G401 (cell line): ENCODE results near the gene CAMSAP1. TPM values are rescaled to one million over a fixed set of nuclear protein-coding genes. Genes with fewer than 3 reads are reported as not detected.

Experiments used
- DNase-seq: peaks from one replicate; pipeline ENCODE4 v3.0.0-alpha.2; 2015; ENCODE audit warnings: low spot score
- in situ Hi-C: cut with HindIII; loops from 2 replicates; pipeline ENCODE4 v1.10.0; 2016; ENCODE audit warnings: low sequenced_read_pairs, mixed read lengths
- total RNA-seq: library from RNA; depleted of rRNA; stranded (reverse); fragments of >200 nt; shearing (Covaris generic); gene quantifications from 2 replicates; pipeline ENCODE4 v1.2.3, GENCODE V29; 2014

The CAMSAP1 gene
- total RNA-seq, 1 experiment from 2014 or later: 19.7 TPM

DNA sequence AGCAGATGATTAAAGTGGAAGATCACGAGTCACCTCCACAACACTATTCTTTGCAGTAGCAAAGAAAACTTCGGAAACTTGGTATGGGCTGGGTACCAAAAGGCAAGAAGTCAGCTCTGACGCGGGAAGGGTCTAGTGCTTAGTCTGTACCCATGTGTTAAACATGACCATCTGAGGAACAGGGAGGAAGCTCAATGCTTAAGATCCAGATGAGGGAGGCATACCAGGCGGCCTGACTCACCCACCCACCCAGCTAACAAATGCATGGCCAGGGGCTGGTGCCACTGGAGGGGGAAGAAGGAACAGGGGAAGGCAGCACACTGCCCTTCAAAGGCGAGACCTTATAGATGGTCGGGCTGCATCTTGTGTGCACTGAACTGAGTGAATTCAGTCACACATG, 41.8 kb downstream of the CAMSAP1 start:
- no peak for DNase-seq
- in situ Hi-C loops: no loop called here

DNA sequence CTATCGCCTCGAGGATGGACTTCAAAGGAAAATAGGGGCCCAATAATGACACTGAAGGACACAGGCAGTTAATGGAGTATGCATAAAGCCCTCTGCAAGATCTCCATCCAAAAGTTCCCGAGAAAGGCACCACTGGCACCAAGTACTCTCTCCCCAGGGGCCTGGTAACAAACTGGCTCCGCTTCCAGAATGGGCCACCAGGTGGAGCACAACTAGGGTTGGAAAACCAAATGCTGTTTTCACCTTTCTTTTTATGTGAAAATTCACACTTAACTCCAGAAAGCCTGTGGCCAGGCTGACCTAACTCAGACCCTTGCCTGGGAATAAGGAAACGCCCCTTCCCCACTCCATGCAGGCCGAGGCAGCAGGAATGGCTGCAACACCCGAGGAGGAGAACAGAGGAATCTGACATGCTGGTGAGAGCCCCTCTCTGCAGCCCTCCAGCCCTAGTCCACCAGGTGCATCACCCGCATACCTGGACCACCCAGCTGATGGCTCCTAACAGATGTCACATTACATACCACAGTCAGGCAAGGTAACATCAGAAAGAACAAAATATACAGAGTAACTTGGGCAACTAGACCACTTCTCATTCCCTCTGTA, 42.8 kb downstream of the CAMSAP1 start:
- DNase-seq: peak; percentile 77
- in situ Hi-C loops: no loop called here

DNA sequence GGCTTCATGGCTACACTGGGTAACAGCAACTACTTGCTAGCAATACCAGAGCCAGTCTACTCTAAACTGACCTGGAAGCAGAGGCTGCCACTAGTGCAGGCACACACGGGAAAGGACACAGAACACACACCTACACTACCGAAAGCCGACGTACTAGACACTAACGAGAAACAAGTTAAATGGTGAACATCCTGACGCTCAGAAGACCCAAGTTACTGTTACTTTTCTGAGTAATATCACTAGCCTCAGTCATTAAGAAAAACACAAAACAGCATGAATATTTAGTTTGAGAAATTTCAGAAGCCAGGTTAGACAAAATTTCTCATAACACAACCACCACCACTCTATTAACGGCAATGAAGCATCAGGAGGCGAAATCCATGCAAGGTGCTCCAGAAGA, 44.5 kb downstream of the CAMSAP1 start:
- DNase-seq: no peak
- in situ Hi-C loops: no loop called here

DNA sequence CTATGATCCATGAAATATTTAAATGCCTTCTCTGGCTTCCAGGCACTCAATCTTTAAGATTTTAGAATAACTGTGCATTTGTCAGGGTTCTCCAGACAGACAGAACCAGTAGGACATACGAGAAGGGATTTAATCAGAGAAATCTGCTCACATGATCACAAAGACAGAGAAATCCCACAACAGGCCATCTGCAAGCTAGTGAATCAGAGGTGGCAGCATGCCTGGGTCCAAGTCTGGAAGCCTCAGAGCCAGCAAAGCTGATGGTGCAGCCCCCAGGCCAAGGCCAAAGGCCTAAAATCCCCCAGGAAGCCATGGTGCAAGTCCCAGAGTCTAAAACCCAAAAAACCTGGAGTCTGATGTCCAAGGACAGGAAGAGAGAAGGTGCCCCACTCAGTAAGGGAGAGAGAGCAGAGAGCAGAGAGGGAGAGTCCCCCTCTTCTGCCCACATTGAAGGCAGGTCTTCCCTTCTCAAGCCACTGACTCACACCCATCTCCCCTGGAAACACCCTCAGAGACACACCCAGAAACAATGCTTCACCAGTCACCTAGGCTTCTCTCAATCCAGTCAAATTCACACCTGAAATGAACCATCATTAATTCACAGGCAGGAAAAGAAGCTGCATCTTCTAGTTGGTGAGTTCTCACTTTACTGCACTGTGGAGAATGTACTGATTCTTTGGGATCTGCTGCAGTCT, 48.7 kb downstream of the CAMSAP1 start:
- no peak for DNase-seq
- in situ Hi-C loops: no loop called here

DNA sequence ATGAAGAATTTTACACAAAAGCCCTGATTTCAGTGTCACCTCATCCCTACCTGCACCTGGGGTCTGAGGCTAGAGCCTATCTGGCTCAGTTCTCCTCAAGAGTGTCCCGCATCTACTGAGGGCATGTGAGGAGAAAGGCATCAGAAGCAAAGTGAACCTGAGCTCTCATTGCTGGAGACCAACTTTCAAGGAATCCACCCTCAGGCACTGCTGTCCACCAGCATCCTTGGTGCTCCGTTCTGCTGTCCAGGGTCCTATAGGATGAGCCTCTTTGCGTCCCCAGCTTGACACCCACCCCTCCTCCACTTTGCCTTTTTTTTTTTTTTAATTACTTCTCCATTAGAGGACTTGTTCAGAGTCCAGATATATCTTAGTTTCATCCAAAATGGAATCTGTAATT, 49.5 kb downstream of the CAMSAP1 start:
- no peak for DNase-seq
- in situ Hi-C loops: no loop called here

DNA sequence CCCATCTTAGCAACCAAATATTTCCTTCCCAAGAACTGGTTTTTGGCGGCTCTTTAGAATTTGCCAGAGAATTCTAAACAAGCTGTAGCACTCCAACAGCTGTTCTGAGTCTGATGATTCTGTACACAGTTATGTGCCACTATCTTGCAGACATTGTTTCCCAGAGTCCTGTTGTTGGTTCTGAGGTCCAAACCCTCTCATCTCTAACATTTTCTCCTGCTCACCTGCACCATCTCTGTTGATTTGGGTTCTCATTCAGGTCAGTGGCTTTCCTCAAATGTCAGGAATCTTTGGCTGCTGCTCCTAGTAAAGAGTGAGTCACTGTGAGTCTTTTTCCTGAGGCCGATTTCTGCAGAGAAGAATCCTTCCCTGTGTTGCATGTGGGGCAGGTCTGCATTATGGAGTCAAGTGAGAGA, 50.0 kb downstream of the CAMSAP1 start:
- DNase-seq: no peak
- in situ Hi-C loops: no loop called here

DNA sequence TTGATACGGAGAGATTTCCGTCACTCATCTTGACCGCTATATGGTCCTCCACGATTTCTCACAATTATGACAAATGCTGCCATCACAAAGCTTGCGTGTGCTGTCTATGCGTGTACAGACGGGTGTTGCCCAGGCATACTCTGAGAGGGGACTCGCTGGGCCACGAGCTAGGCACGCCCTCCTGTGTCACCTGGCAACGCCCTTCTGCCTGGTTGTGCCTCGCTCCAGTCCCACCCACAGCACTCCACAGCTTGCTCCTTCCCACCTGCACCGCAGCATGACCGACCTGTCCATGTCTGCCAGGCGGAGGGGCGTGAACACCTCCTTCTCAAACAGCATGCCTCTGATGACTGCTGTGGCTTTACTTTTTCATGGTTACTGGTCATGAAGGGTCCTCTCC, 55.6 kb downstream of the CAMSAP1 start:
- DNase-seq: no peak
- in situ Hi-C loops: no loop called here

DNA sequence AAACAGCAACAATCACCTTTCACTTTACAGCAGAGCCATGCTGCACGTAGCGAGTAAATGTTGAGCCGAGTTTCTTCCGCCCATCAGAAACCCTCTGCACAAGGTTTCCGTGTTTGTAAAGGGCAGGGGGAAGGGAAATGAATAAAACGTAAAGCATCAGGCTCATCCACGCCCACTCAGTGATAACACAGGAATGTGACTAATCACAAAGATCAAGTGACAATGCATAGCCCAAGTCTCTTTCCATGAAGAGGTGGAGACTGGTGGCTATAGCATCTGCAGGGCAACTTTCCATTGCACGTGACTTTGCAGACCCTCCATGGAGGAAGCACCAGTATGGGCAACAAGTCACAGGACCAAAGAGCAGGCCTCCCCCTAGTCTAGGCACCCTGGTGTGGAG, 56.6 kb downstream of the CAMSAP1 start:
- in situ Hi-C loops: no loop called here
- no peak for DNase-seq

DNA sequence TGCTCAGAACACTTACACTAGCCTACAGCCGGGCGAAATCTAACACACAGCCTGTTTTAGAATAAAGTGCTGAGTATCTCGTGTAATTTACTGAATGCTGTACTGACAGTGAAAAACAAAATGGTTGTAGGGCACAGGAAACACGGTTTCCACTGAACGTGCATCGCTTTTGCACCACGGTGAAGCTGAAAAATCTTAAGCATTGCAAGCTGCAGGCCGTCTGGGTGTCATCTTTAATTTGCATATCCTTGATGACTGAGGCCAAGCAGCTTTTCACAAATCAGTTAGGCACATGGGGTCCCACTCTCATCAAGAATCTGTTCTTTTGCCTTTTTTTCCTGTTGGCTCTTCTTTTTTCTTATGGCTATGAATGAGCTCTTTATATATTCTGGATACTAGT, 58.2 kb downstream of the CAMSAP1 start:
- no peak for DNase-seq
- in situ Hi-C loops: no loop called here

DNA sequence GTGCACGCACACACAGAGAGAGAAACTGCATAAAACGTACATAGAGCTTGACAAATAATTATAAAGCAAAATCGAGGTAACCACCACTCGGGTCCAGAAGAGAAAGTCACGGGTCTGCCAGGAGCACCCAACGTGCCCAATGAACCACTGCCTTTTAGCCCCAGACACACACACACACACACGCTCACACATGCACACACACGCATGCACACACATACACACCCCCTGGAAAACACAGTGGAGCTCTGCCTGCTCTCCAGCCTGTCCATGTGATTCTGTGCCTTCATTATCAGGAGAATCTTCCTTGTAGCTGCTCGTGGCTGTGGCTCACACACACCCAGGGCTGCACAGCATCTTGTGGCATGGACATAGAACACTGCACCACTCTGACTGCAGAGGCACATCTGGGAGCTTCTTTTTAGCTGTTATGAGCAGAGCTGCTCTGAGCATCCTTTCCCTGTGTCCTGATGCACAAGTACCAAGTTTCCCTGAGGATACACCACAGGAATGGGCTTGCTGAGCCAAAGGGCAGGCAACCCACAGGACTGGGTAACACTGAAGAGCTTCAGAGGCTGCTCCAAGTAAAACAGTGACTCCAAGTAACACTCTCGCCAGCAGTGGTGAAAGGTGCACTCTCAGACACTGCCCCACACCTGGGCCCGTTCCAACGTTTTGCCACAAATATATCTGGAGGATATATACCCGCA, 58.9 kb downstream of the CAMSAP1 start:
- in situ Hi-C loops: no loop called here
- no peak for DNase-seq

DNA sequence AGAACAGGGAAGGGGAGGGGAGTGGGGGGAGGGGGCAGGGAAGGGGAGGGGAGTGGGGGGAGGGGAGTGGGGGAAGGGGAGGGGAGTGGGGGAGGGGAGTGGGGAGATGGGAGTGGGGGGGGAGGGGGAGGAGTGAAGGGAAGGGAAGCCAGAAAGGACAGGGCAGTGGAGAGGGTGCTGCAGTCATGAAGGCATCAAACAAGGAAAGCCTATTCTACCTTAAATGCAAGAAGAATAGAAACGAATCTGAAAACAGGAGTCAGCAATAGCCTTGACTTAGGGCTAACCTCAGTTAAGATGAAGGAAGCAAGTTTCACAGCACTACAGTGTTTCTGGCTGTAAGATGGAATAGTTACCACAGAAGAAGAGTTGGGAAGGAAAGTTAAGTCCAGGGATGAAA, 59.5 kb downstream of the CAMSAP1 start:
- no peak for DNase-seq
- in situ Hi-C loops: no loop called here

DNA sequence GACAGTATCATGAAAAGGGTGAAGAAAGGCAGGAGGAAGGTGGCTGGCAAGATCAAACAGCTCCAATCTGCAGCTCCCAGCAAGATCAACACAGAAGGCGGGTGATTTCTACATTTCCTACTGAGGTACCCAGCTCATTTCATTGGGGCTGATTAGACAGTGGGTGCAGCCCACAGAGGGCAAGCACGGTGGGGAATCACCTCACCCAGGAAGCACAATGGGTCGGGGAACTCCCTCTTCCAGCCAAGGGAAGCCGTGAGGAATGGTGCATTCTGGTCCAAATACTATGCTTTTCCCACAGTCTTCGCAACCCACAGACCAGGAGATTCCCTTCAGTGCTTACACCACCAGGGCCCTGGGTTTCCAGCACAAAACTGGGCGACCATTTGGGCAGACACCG, 66.8 kb downstream of the CAMSAP1 start:
- no peak for DNase-seq
- in situ Hi-C loops: no loop called here

DNA sequence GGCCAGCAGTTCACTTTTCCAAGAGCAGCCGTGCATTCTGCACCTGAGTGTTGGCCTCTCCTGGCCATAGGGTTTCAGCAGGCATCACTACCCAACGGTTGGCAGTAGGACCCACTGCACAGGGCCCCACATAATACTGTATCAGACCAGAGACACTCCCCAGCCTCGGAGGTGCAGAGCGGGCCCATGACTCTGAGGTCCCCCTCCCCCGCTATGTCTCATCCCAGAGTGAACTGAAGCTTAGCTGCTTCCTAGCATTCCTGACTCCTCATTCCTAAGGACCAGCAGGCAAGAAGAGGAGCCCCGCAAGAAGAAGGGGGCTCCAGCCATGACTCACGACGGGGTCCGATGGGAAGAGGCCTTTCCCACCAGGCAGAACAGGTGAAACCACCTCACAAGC, 67.2 kb downstream of the CAMSAP1 start:
- in situ Hi-C loops: no loop called here
- DNase-seq: no peak

DNA sequence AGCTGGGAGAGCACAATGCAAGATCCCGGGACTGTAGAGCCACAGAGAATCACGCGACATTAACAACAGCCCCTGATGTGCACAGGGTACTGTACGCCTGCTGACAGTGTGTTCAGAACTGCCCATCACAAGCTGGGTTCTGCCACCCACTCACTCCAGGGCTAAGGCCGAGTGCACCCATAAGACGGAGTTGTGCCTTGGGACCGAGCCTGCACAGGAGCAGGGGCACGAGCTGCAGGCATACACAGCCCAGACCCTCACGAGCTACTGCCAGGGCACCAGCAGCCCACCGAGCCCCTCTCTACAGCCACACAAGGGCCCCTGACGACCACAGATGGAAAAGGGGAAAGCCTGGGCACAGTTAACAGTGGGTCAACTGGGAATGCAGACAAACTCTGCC, 67.8 kb downstream of the CAMSAP1 start:
- no peak for DNase-seq
- in situ Hi-C loops: no loop called here

DNA sequence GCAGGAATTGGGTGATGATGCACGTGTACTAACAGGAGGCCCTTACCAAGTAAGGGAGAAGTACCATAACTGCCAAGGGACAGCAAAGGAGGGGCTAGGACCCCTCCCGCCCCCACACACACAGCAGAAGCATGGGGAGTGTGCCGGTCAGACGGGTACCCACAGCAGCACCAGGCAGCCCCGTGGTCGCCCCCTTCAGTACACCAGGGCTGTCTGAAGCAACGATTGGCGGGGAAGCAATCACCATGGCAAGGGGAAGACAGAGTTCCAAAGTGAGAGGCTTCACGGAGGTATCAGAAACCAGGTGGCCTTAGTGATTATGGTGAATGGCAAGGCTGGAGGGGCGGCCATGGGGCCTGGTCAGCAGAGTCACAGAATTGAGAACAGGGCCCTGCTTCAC, 72.2 kb downstream of the CAMSAP1 start:
- in situ Hi-C loops: no loop called here

DNA sequence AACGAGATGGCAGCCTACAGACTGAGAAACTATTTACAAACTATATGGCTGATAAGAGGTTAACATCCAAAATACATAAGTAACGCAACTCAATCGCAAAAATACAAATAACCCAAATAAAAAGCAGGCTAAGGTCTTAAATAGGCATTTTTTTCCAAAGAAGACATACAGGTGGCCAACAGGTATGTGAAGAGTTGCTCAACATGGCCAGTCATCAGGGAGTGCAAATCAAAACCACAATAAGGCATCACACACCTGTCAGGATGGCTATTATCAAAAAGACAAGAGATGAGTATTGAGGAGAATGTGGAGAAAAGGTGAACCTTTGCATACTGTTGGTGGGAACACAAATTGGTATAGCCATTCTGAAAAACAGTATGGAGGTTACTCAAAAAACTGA, 73.5 kb downstream of the CAMSAP1 start:
- DNase-seq: no peak
- in situ Hi-C loops: no loop called here

More for the DNA sequence above, 72.2 kb downstream of the CAMSAP1 start:
- no peak for DNase-seq

DNA sequence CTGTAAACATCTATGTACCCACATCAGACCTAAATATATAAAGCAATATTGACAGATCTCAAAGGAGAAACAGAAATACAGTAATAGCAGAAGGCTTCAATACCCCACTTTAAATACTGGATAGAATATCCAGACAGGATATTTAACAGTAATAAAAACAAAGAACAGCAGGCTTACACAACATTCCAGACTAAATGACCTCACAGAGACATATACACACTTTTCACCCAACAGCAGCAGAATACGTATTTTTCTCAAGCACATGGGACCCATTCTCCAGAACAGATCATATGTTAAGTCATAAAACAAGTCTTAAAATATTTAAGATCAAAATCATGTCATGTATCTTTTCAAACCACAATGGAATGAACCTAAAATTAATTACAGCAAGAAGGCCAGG, 76.8 kb downstream of the CAMSAP1 start:
- no peak for DNase-seq
- in situ Hi-C loops: no loop called here

DNA sequence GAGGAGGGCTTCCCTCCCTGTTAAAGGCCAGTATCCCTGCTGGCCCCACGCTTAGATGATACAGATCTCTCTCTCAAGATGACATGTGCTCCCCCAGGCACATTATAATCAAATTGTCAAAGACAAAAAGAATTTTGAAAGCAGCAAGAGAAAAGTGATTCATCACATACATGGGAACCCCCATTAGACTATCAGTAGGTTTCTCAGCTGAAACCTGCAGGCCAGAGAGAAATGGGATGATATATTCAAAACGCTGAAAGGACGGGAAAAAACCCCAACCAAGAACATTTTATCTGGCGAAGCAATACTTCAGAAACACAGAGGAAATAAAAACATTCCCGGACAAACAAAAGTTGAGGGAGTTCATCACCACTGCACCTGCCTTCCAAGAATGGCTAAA, 78.7 kb downstream of the CAMSAP1 start:
- DNase-seq: no peak
- in situ Hi-C loops: no loop called here

DNA sequence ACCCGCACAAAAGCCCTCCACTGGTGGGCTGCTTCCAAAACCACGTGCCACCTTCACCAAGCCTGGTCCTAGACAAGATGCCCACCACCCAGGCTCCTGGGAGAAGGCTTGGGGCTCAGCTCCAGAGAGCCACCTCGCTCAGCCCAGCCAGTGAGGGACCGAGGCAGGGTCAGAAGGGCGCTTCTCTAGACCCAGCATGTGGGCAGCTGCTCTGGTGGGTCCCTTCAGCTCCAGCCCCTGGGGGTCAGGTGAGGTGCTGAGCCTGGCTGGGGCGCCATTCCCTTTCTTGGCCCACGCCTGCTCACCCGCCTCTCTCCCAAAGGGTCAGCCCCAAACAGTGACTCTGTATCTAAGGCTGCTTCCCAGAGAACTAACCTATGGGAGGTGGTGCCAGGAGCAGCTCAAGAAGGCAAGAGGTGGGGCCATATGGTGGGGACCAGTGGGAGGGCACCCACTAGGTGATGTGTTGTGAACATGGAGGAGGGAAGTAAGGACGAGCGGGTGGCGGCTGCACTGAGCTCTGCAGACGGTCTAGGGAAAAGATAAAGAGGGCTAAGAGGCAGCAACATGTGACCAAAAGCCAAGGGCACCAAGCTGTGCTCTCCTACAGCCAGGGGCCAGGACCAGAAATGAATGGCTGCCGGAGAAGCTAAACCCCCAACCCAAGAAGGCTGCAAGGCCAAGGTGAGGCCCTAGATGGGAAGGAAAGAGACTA, 79.3 kb downstream of the CAMSAP1 start:
- in situ Hi-C loops: no loop called here
- no peak for DNase-seq

DNA sequence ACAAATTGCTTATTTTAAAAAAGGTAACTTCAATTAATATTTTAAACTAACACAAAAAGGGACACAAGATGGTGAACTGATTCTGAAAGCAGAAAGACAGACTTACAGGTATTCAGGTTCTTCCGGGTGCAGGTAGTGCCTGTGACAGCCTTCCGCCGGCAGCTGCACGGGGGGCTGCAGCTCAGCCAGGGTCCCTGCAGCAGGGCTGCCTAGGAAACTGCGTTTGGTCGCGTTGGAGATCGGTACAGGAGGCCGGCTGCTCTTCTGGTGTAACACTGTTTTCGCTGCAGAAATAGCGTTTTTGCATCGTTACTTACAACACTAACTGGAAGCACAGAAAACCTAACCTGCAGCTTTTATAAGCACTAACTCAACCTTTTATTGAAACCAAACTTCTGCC, 80.0 kb downstream of the CAMSAP1 start:
- DNase-seq: no peak
- in situ Hi-C loops: no loop called here
